Activated CD4-positive, alpha-beta T cell treated with anti-CD3 and anti-CD28 coated beads, Interleukin-2, amount 50 U/mL, for 16 hours (primary cell): Measurements from ENCODE around the gene PCDH7.

Experiments used
- DNase-seq: peaks from one replicate; pipeline ENCODE4 v3.0.0-alpha.2; 2020

Gene PCDH7

DNA sequence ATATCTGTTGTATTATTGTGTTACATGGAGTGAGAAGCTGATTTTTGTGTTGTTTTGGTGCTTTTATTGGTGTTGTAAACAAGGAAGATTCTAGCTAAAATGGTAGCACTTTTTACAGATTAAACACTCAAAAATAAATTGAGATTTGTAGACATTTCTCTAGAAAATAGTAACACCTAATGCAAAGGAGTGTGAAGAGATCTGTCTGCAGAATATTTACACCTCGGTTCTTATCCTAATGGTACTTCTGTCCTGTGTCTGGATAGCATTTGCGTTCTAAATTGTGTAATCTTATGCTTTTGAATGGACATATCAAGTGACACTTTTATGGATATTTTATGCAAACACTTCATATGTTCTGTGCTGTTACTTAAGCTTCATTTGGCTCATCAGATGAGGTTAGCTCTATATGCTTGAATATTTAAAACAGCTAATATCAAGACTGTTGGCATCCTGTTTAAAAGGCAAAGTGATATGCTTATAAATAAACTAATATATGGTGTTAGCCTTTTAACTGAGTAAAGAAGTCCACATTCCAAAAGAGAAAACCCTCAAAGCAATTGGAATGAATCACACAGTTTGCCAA, 6.0 kb downstream of the PCDH7 start:
- DNase-seq, result no peak

DNA sequence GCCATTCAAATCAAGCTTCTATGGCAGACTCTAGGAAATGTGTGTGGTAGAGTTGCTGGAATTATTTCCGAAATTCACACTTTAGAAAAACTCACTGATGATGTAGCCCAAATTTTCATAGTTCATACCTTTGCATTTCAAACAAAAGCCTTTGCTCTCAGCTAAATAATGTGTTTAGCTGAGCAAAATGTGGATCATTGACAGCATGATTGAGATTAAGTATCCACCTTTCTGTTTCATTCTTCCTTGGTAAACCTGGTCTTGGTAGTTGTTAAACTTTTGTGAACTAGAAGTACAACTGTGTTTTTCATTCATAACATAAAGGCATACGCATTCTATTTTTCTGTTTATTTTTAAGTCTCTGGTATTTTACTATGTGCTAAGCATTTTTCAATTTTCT, 7.2 kb downstream of the PCDH7 start:
- DNase-seq, result no peak

DNA sequence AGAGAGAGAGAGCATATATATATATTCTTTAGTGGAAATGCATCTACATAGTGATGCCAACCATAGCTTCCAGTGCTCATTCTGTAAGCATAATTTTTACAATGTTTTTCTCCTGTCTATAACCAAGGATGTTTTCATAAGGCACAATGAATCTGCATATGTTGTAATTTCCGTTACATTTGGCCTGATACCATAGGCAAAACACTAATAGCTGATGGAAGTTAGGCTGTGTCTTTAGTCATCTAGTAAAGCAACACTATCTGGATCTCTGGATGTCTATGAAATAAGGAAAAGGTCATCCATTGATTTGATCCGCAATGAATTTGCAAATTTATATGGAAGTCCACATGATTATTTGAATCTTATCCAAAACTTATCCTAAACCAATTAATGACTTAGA, 8.1 kb downstream of the PCDH7 start:
- DNase-seq, result no peak

DNA sequence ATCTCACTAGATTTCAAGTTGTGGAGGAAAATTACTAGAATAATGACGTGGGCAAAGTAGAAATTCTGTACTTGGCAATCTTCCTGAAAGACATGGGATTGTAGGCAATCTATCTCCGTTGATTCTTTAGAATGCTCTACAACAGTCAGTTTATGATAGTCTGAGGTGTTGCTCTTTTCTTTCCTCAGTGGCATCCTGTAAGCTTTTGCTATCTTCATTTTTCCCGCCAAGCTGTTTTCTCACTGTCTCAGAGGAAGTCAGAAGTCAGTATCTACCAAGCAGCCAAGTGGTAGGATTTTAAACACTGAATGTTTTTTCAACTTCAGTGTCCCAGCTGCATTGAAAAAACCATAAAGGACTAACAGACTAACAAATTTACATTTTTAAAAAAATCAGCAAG, 23.7 kb downstream of the PCDH7 start:
- no peak for DNase-seq

DNA sequence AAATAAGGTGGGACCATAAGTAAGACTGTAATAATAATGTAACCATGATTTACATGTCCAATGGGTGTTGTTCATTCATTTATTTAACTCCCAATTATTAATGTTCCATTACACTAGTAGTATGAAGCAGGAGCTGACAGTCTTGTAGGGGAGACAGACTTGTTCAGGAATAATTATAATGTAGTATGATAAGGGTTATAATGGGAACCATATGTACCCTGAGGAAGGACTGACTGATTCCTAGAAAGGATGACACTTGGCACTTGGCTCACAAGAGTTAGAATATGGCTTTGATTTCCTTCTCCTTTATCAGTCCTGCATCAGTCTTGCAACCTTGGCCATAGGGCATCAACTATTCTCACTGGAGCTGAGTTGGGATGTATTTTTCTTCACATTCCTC, 24.2 kb downstream of the PCDH7 start:
- no peak for DNase-seq

DNA sequence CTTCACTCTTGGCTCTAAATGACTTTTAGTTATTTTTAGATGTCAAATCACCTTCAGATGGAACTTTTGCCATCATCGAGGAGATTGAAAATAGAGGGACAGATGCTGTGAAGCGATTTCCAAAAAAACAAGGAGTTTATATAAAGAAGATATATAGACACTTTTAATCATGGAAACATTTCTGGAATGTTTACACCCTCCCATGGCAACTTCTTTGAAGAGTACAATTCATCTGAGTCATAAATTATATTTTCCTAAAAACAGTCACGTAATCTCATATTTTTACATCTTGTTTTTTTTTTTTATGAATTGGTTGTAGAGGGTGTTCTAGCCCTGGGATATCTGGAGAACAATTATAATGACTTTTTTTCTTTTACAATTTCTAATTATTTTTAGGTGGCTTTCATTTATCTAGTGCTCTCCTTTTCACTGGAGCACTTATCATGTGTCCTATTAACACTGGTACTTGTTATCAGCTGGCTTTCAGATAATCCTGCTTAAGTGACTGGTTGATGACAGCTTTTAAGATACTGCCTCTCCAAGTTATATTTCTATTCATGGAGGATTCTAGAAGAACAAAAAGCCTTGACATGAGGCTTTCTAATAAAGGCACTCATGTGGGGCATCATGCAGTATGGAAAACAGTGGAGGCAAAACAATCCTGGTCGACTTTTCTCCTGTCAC, 24.9 kb downstream of the PCDH7 start:
- DNase-seq, result no peak

DNA sequence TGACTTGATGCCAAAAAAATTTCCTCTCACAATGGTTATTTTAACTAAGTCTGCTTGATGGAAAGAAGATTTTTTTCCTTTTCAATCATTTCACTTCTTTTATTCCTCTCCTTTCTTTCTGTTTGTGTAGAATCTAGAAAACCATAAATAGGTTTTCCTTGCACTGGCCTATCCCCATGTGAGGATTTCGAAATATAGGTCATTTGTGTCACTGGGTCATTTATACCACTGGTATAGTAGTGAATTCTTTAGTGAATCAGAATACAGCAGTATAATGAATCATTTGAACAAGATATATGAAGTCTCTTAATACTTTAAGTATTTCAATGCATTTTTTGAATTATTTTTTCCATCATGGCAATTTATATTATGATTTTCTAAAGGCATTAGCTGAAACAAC, 26.6 kb downstream of the PCDH7 start:
- no peak for DNase-seq

DNA sequence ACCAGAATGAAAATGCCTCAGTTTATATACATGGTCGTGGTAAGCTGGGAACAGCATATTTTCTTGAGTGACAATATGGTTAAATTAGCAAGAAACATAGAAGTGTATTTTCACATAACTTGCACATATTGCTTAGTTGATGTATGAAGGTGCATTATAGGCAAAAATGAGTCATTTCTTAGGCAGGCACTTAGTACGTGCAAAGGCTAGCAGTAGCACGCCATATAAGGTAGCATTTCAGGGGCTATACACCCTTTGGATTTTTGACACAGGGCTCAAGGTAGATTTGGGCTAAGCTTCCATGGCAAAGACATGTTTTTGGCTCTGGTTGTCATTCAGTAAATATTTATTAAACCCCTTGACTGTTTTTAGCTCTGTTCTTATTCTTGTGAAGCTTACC, 33.1 kb downstream of the PCDH7 start:
- DNase-seq, result no peak

DNA sequence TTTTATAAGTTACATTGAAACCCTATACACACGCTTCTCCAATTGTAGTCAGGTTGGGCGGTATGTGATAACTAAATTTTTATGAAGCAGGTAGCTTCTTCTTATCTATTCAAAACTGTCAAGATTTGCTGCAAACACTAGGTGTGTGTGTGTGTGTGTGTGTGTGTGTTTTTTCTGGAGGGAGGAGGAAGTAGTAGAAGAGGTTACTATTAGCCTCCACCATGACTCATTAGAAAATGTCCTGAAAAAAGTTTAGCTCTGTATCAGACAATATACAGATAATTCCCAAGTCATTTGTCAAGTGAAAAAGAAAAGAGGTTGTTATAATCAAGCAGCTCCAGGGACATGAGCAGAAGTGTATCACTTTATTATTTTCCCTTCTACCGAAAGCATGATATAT, 33.9 kb downstream of the PCDH7 start:
- no peak for DNase-seq

DNA sequence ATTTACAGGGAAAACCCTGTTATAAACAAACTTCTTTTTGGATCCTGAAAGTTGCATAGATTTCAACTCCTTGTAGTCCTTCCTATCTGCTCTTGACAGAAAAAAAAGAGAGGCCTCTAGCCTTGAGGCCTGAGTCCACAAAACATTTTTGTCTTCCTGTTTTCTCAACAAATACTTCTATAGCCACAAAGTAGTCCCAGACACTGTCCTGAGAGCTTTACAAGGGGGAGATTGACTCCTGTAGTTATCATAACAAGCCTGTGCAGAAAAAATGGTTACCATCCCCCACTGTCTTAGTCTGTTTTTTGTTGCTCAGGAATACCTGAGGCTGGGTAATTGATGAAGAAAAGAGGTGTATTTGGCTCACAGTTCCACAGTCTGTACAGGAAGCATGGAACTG, 35.2 kb downstream of the PCDH7 start:
- no peak for DNase-seq

DNA sequence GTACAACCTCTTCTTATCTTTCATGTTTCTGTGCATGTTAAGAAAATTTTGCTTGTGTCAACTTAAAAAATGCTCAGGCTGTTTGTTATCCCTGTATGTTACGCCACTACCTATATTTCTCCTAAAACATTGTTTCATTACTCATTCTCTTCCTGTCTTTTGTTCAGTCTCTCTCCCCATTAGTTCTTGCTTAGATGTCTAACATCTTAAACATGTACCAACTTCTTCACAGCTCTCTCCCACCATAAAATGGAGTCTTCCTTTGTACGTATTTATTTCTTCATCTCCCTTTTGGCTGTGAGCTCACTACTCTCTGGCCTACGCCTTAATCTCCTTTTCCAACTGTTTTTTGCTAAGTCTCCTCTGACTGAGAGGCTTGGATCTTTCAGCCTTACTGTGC, 36.4 kb downstream of the PCDH7 start:
- DNase-seq, result no peak

DNA sequence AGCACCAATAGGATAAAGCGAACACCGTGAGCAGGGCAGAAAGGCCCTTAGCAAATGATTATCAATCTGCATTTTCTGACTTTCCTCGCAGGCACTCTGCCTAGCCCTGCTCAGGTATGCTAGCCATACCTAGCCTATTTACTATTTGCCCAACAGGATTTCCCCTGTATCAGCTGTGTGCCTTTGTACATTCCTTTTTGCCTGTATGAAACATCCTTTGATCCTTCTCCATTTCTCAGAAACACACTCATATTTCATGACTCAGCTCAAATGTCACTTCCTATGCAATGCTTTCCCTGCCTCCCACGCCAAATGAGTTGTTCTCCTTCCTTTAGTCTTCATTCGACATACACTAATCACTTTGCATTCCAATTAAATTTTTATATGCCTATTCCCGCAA, 37.2 kb downstream of the PCDH7 start:
- DNase-seq, result no peak

DNA sequence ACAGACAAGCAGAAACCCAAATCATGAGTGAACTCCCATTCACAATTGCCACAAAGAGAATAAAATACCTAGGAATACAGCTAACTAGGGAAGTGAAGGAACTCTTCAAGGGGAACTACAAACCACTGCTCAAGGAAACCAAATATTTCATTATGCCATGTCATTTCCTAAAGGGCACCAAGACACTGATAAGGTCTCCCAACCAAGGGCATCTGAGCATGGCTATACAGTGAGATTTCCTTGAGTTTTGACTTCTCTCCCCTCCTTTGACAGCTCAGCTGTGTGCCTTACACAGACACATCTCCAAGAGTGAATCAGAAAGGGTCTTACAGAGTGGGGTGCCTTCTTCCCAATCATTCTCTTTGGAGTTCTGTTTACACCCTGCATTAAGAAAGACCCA, 40.4 kb downstream of the PCDH7 start:
- no peak for DNase-seq

DNA sequence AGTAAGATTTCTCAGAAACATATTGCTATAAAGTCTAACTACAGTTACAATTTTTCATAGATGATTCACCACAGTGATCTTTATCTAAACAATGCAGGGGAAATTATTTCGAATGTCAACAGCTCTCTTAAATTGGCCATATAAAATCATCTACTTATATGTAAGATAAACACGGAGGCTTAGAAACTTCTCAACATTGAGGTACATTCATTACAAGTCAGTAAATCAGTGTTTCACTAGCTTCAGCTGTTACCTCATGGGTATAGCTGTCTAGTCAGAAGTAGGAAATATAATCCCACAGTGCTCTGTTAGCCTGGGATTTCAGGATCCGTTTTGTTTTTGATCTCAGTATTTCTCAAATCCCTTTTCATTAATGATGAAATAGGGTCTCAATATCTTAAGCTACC, 43.2 kb downstream of the PCDH7 start:
- DNase-seq, result no peak

DNA sequence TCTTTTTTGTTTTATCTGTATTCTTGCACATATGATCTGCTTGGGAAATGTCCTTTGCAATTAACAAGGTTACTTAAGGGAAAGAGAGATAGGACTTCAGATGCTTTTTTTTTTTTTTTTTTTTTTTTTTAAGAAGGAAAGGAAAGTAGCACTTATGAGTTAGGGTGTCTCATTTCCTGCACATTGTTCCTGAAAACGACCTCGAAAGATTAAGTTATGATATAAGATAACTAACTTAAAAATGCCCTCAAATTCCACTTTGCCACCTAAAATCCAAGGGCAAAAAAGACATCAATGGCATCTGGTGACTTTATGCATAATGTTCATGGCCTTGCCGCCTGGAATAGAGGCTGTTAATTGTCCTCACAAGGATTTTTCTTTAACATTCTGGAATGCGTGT, 44.9 kb downstream of the PCDH7 start:
- DNase-seq, result no peak

DNA sequence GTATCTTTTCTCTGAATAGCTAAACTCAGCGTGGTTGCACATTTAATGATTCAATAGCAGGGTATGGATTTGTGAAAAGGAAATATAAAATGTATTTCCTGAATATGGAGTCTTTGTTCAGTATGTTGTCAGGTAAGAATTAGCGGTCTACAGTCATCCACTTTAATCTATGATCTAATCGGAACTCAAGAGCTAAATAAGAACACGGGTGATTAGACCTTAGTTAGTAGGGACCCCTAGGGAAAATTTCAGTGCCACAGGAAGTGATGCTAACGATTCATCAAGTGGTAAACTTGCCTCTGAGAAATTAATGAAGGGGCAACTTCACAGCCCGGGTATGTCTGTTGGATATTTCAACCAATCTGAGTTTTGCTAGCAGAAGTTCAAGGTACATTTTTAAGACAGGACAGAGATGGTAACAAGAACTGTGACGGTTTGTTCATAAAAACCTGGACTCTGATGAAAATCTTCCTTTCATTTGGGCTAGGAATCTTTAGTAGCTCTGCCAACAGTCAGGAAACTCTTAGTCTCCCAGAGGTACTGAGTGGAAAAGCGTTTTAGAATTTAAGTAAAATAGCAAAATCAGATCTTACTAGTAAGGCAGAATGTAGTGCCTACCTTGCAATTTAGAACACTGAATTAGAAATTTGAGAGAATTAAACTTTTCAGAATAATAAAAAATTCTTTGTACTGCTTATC, 47.1 kb downstream of the PCDH7 start:
- no peak for DNase-seq

DNA sequence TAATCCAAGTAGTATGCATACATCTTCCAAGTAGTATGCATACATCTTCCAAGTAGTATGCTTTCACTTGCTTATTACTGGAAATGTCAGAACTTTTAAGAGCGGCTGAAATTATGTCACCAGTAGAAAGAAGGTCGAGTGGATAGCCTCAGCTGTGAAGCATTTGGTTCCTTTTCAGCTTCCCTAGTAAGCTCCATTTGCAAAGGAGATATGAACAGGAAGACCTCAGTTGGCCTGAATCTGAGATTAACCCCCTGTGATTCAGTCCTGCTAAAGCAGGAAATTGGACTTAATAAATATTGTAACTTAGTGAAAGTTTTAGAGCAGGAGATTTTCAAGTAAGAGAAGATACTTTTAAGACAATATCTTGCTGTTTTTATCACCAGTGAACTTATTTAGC, 48.1 kb downstream of the PCDH7 start:
- no peak for DNase-seq

DNA sequence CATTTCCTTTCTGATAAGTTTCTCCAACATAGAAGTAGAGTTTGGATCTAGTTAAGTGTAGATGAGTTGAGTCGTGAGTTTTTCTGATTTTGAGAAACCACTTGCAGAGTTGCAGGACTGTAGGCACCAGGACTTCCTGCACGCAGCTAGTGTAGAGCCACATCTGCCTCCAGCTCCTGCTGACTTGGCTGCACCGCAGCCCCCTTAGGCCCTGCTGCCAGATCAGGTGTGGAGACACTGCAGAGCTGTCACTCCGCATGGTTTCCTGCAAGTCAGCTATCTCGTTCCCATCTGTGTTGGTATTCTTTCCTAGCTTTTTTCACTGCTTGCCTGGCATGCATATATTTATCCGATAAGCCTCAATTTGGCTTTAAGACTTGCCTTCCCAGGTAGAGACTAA, 48.9 kb downstream of the PCDH7 start:
- no peak for DNase-seq

DNA sequence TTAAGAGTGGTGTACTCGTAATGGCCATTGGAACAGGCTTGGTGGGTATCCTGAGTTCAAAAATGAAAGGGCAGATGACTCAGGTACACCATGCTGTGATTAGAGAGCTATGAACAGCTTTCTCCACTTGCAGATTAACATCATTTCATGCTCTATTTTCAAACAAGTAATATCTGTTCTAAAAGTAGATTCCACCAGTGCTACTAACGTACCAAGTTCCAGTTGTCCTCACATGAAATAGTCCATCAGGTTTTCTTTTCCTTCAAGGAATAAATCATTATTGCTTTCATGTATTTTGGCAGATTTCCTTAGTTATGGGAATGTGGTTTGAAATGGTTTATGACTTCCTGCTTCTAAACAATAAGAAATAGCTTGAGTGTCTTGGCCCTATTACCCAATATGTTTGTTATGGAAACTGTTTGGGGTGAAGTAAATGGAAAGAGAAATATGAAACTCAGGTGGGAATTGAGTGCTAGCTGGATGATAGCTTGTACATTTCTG, 49.9 kb downstream of the PCDH7 start:
- no peak for DNase-seq

DNA sequence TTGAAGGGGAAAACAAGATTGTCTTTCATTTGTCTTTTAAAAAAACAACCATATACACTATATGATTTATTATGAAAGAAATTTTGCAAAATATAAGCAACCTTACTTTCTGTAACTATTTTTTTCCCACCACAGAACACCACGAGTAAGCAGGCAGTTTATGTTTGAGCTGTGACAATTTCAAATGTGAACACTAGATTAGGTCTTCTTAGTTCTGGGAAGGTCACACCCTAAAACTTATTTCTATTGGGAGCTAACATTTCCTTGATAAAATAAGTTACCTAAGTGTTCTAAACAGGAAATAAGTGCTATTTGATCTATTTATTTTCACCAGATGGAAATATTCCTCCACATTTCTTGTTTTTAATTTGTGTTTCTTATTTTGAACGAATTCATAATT, 50.6 kb downstream of the PCDH7 start:
- no peak for DNase-seq

DNA sequence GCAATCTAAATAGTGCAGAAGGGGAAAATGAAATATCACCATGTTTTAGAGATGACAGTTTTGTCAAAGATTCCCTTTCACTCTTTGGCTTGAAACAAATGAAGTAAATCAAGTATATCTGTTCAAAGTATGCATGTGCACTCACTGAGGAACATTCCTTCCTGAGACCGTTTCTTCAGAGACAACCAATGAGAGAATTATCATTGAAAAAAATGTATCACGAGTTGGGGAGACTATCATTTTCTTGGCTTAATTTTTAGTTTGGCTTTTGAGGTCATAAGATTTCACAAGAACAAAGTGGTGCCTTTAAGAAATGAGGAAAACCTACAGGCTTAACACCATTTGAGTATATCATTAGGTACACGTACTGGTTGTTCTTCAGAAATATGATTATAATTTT, 56.3 kb downstream of the PCDH7 start:
- DNase-seq, result no peak

DNA sequence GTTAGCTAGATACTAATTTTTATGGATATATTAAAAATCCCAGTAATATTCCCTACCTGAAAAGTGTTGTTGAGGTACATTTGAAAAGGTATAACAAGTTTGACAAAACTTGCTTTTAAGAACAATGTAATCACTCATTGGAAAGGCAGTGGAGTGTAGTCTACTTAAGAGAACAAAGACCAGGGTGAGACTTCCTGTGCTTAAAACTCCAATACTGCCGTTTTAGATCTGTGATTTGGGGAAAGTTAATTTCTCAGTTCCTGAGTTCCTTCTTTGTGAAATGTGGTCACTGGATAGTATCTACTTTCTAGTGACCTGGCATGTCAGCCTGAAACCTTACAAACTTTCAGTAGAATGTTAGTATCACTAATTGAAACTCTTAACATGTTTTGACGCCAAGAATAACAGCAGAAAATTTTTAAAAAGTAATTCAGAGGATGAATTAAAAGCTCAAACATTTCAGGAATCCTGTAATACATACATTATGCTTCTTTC, 56.8 kb downstream of the PCDH7 start:
- no peak for DNase-seq
